Naive thymus-derived CD4-positive, alpha-beta T cell (primary cell): Measurements from ENCODE around the gene ANGPTL7. TPM values are rescaled to one million over a fixed set of nuclear protein-coding genes. Genes with fewer than 3 reads are reported as not detected.
A peak's percentile ranks its signal among the peaks of the same experiment; 100 is the strongest.

ENCODE experiments used
- ATAC-seq: fragments of 150-1000 bp; cut with Tn5 transposase; 2 replicates; pipeline ENCODE4 v1.10.0; 2021; ENCODE audit warnings: mild to moderate bottlenecking, moderate library complexity
- CTCF ChIA-PET: fragments of 350-600 bp; sonication (Branson Sonifier 250); formaldehyde crosslinking; loops from one replicate; lab custom pipeline; 2021; ENCODE audit warnings: antibody characterized with exemption; lab: Charles Lee
- POLR2A ChIA-PET: fragments of 350-600 bp; sonication (Branson Sonifier 250); formaldehyde crosslinking; loops from one replicate; lab custom pipeline; 2021; ENCODE audit warnings: antibody characterized with exemption, inconsistent platforms; lab: Charles Lee
- DNase-seq, 9 donors: peaks; one replicate each; pipeline versions ENCODE4 v3.0.0 to v3.0.0-alpha.2; 2020 to 2022; ENCODE audit warnings: mixed read lengths in 1 of 9
- H3K27ac ChIP-seq: one replicate; pipeline ENCODE4 v1.7.0; 2013; ENCODE audit warnings: mild to moderate bottlenecking, low read depth, low read length, moderate library complexity
- H3K27me3 ChIP-seq, 2 donors: one replicate each; pipeline ENCODE4 v1.7.0; 2013; ENCODE audit warnings: low read length in 2 of 2, mild to moderate bottlenecking in 2 of 2, moderate library complexity in 2 of 2; ENCODE audit not compliant: control insufficient read depth in 2 of 2, insufficient read depth in 2 of 2
- H3K36me3 ChIP-seq, 3 experiments: 1 replicate in 2 of 3; 2 replicates in 1 of 3; pipeline ENCODE4 v1.7.0; 2013; ENCODE audit warnings: low read length in 3 of 3, mild to moderate bottlenecking in 3 of 3, moderate library complexity in 1 of 3; ENCODE audit not compliant: insufficient read depth in 3 of 3, control insufficient read depth in 2 of 3
- H3K4me1 ChIP-seq, 2 donors: one replicate each; pipeline ENCODE4 v1.7.0; 2013; ENCODE audit warnings: low read length in 2 of 2, mild to moderate bottlenecking in 2 of 2, moderate library complexity in 1 of 2; ENCODE audit not compliant: control insufficient read depth in 2 of 2, insufficient read depth in 2 of 2
- H3K4me3 ChIP-seq: 2 replicates; pipeline ENCODE4 v1.7.0; 2013; ENCODE audit warnings: mild to moderate bottlenecking, low read length
- H3K9me3 ChIP-seq, 3 experiments: 1 replicate in 2 of 3; 2 replicates in 1 of 3; pipeline ENCODE4 v1.7.0; 2013; ENCODE audit warnings: low read length in 3 of 3; ENCODE audit not compliant: control insufficient read depth in 2 of 3
- H3K27ac Mint-ChIP-seq, 9 donors: one replicate each; pipeline ENCODE4 v1.8.0; 2020 to 2022; ENCODE audit warnings: mixed read lengths in 9 of 9, mild to moderate bottlenecking in 8 of 9, moderate library complexity in 5 of 9, inconsistent platforms in 2 of 9
- H3K27me3 Mint-ChIP-seq, 5 donors: one replicate each; pipeline ENCODE4 v1.8.0; 2021 to 2022; ENCODE audit warnings: mixed read lengths in 5 of 5, mild to moderate bottlenecking in 1 of 5
- H3K36me3 Mint-ChIP-seq, 5 donors: one replicate each; pipeline ENCODE4 v1.8.0; 2020 to 2022; ENCODE audit warnings: mixed read lengths in 5 of 5, mild to moderate bottlenecking in 3 of 5, inconsistent platforms in 1 of 5
- H3K4me1 Mint-ChIP-seq, 7 donors: one replicate each; pipeline ENCODE4 v1.8.0; 2020 to 2022; ENCODE audit warnings: mixed read lengths in 7 of 7, mild to moderate bottlenecking in 3 of 7, inconsistent platforms in 1 of 7
- H3K4me3 Mint-ChIP-seq, 10 donors: one replicate each; pipeline ENCODE4 v1.8.0; 2020 to 2022; ENCODE audit warnings: mild to moderate bottlenecking in 10 of 10, mixed read lengths in 10 of 10, moderate library complexity in 6 of 10, inconsistent platforms in 2 of 10
- H3K9me3 Mint-ChIP-seq, 11 donors: one replicate each; pipeline ENCODE4 v1.8.0; 2020 to 2022; ENCODE audit warnings: mixed read lengths in 11 of 11, mild to moderate bottlenecking in 4 of 11, inconsistent platforms in 1 of 11, moderate library complexity in 1 of 11
- intact Hi-C, 2 donors: fragments of 100-400 bp; cut with micrococcal nuclease; formaldehyde crosslinking; loops; one replicate each; pipeline ENCODE4 v1.15.1; 2023
- polyA plus RNA-seq, 2 donors: library from polyadenylated mRNA; unstranded; fragments of 300-500 nt; fragmentation: Illumina TruSeq; gene quantifications; one replicate each; pipeline ENCODE4 v1.2.3, GENCODE V29; 2021
- total RNA-seq, 6 experiments: library from RNA in 5 of 6; stranded (reverse) in 5 of 6; gene quantifications; 1 replicate in 5 of 6; 2 replicates in 1 of 6; pipeline ENCODE4 v1.2.3 and lab custom pipeline; 2021 to 2026

The ANGPTL7 gene
- total and polyA plus RNA-seq, 7 experiments from 2014 or later, result not detected

GRCh38 chr1:11147197-11147770, 41.9 kb upstream of the ANGPTL7 start:
- no peaks in the 10 kb centered on the region for H3K4me1 ChIP-seq
- ChIA-PET POLR2A (no interaction called here), CTCF (interaction anchor here (1.0 kb wide), 1 partner anchor 109 kb away, joined by 3 read pairs; no protein-coding TSS in a partner anchor)
- Mint-ChIP-seq H3K27me3 (no peaks in the 10 kb centered on the region), H3K36me3 (peaks cover 7 to 73% (median 19%) of the 10 kb centered on the region in 5 donors), H3K27ac (no peak overlapping the region), H3K9me3 (no peaks in the 10 kb centered on the region), H3K4me3 (no peak overlapping the region), H3K4me1 (peaks cover 0 to 5% (median 0%) of the 10 kb centered on the region in 7 donors)
- intact Hi-C loops, result no loop called here
- DNase-seq (no peak), ATAC-seq (no peak)
- H3K4me3 ChIP-seq, result no peak overlapping the region
- H3K9me3 ChIP-seq, result no peaks in the 10 kb centered on the region
- H3K36me3 ChIP-seq, result peaks cover 10 to 95% (median 41%) of the 10 kb centered on the region in 3 experiments
- no peak overlapping the region for H3K27ac ChIP-seq
- no peaks in the 10 kb centered on the region for H3K27me3 ChIP-seq

- Histone ChIP-seq H3K36me3 (peaks cover 13 to 83% (median 25%) of the 10 kb centered on the region in 3 experiments), H3K27ac (no peak overlapping the region), H3K4me1 (no peaks in the 10 kb centered on the region), H3K4me3 (no peak overlapping the region), H3K27me3 (no peaks in the 10 kb centered on the region), H3K9me3 (no peaks in the 10 kb centered on the region)
- DNase-seq (no peak), ATAC-seq (no peak)
- Mint-ChIP-seq H3K27me3 (no peaks in the 10 kb centered on the region), H3K36me3 (peaks cover 11 to 60% (median 20%) of the 10 kb centered on the region in 5 donors), H3K4me3 (no peak overlapping the region), H3K4me1 (no peaks in the 10 kb centered on the region), H3K9me3 (peaks cover 0 to 1% (median 0%) of the 10 kb centered on the region in 11 donors), H3K27ac (no peak overlapping the region)
- POLR2A ChIA-PET, result no interaction called here
- CTCF ChIA-PET, result no interaction called here
- intact Hi-C loops, result no loop called here
Measured at GRCh38 chr1:11150326-11150725, 38.8 kb upstream of the ANGPTL7 start.

GRCh38 chr1:11151114-11151513, 38.0 kb upstream of the ANGPTL7 start:
- H3K9me3 ChIP-seq, result no peaks in the 10 kb centered on the region
- Mint-ChIP-seq H3K27ac (no peak overlapping the region), H3K27me3 (no peaks in the 10 kb centered on the region), H3K4me3 (no peak overlapping the region), H3K9me3 (peaks cover 0 to 1% (median 0%) of the 10 kb centered on the region in 11 donors), H3K4me1 (no peaks in the 10 kb centered on the region), H3K36me3 (peaks cover 11 to 57% (median 15%) of the 10 kb centered on the region in 5 donors)
- CTCF ChIA-PET, result no interaction called here
- H3K4me3 ChIP-seq, result no peak overlapping the region
- peaks cover 14 to 83% (median 22%) of the 10 kb centered on the region in 3 experiments for H3K36me3 ChIP-seq
- POLR2A ChIA-PET, result no interaction called here
- no peak overlapping the region for H3K27ac ChIP-seq
- DNase-seq (no peak), ATAC-seq (no peak)
- H3K27me3 ChIP-seq, result no peaks in the 10 kb centered on the region
- no peaks in the 10 kb centered on the region for H3K4me1 ChIP-seq
- intact Hi-C loops, result no loop called here

DNA sequence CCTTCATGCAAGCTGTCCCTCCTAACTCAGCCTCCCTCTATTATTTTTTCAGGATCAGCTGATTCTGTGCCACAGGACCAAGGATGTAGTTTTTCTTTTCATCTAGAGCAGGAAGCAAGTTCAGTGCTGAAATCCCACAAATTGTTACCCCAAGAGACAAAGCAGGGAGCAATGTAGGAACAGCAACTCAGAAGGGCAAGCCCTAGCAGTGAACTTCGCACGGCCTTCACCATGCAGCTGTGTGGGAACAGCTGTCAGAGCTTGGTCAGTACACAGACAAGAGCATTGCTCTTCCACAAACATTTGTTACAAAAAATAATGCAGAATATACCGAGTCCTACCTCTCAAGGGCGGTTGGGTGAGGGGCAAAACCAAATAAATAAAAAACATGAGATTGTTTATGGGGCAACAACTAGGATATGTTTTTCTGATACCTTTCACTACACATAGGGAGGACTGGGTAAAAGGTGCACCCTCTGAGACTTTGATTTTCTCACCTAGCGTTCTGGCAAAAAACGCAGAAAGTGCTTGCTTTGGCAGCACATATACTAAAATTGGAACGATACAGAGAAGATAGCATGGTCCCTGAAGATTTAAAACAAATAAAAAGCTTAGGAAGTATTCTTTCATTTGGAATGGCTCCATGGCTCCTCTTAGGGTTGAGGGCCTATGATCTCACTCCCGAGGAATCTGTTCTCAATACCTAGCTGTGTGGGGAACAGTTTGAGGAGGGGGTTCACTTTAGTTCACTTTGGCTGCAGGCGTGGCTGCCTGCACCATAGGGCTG, 37.1 kb upstream of the ANGPTL7 start:
- Mint-ChIP-seq H3K27me3 (no peaks in the 10 kb centered on the region), H3K4me1 (peaks cover 0 to 7% (median 0%) of the 10 kb centered on the region in 7 donors), H3K36me3 (peaks cover 19 to 57% (median 21%) of the 10 kb centered on the region in 5 donors), H3K27ac (no peak overlapping the region), H3K4me3 (no peak overlapping the region), H3K9me3 (peaks cover 0 to 1% (median 0%) of the 10 kb centered on the region in 11 donors)
- Histone ChIP-seq H3K9me3 (no peaks in the 10 kb centered on the region), H3K4me3 (no peak overlapping the region), H3K36me3 (peaks cover 11 to 83% (median 22%) of the 10 kb centered on the region in 3 experiments), H3K4me1 (no peaks in the 10 kb centered on the region), H3K27ac (no peak overlapping the region), H3K27me3 (no peaks in the 10 kb centered on the region)
- ChIA-PET POLR2A (interaction anchor here (0.7 kb wide), 1 partner anchor 244 kb away, joined by 3 read pairs; no protein-coding TSS in a partner anchor), CTCF (no interaction called here)
- no peak for ATAC-seq
- no peak for DNase-seq
- intact Hi-C loops, result no loop called here

DNA sequence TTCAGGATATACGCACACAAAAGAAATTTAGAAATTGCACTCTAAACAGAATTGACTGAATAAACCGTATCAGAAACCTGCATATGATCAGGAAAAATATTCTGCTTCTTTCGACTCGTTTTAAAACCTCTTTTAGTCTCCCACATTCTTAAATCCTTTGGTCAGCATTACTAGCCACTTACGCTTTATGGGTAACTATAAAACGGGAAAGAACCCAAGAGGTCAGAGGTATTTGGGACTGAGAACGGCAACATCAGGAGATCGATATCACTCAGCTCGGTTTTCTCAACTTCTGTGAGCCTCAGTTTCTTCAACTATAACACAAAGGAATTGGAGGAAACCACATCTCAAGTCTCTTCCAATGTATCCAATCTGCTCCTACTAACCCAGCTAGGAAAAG, 36.4 kb upstream of the ANGPTL7 start:
- Histone ChIP-seq H3K27me3 (no peaks in the 10 kb centered on the region), H3K9me3 (no peaks in the 10 kb centered on the region), H3K4me3 (no peak overlapping the region), H3K36me3 (peaks cover 17 to 82% (median 23%) of the 10 kb centered on the region in 3 experiments), H3K27ac (no peak overlapping the region), H3K4me1 (no peaks in the 10 kb centered on the region)
- ChIA-PET CTCF (no interaction called here), POLR2A (interaction anchor here (0.6 kb wide), 1 partner anchor 44 kb away, joined by 3 read pairs; no protein-coding TSS in a partner anchor)
- Mint-ChIP-seq H3K4me3 (no peak overlapping the region), H3K4me1 (peaks cover 0 to 11% (median 0%) of the 10 kb centered on the region in 7 donors), H3K27me3 (no peaks in the 10 kb centered on the region), H3K9me3 (peaks cover 0 to 1% (median 0%) of the 10 kb centered on the region in 11 donors), H3K27ac (peak overlapping the region in 1 of 9 donors; percentile 29), H3K36me3 (peaks cover 18 to 57% (median 26%) of the 10 kb centered on the region in 5 donors)
- intact Hi-C loops, result no loop called here
- DNase-seq (no peak), ATAC-seq (no peak)

DNA sequence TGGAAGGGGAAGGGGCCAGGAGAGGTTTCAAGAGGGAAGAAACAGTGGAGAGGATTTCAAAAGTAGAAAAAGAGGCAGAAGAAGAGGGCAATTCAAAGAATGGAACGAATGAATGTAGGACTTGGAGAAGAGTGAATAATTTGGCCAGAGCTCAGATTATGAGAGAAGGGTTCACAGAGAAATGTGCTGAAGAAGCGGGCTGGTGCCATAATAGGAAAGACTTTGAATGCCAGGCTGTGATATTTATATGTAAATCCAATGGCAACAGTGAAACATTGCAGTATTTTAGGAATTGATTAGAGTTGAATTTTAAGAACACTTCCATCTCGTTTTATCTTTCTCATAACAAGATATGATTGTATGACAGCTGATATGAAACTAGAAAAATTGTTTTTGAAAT, 36.0 kb upstream of the ANGPTL7 start:
- Histone ChIP-seq H3K27ac (no peak overlapping the region), H3K36me3 (peaks cover 17 to 80% (median 20%) of the 10 kb centered on the region in 3 experiments), H3K4me1 (no peaks in the 10 kb centered on the region), H3K9me3 (no peaks in the 10 kb centered on the region), H3K27me3 (no peaks in the 10 kb centered on the region), H3K4me3 (no peak overlapping the region)
- peaks cover 15 to 53% (median 28%) of the 10 kb centered on the region in 5 donors for H3K36me3 Mint-ChIP-seq
- peaks cover 0 to 11% (median 0%) of the 10 kb centered on the region in 7 donors for H3K4me1 Mint-ChIP-seq
- intact Hi-C loops, result no loop called here
- no peaks in the 10 kb centered on the region for H3K27me3 Mint-ChIP-seq
- H3K9me3 Mint-ChIP-seq, result peaks cover 0 to 1% (median 0%) of the 10 kb centered on the region in 11 donors
- no peak for DNase-seq
- no peak for ATAC-seq
- H3K27ac Mint-ChIP-seq, result peak overlapping the region in 1 of 9 donors; percentile 29
- ChIA-PET POLR2A (interaction anchor here (0.6 kb wide), 1 partner anchor 43 kb away, joined by 3 read pairs; no protein-coding TSS in a partner anchor), CTCF (interaction anchor here (0.7 kb wide), 1 partner anchor 491 kb away, joined by 4 read pairs; no protein-coding TSS in a partner anchor)
- H3K4me3 Mint-ChIP-seq, result no peak overlapping the region
